Measurements from ENCODE around the gene CLTB.

CLTB gene

DNA sequence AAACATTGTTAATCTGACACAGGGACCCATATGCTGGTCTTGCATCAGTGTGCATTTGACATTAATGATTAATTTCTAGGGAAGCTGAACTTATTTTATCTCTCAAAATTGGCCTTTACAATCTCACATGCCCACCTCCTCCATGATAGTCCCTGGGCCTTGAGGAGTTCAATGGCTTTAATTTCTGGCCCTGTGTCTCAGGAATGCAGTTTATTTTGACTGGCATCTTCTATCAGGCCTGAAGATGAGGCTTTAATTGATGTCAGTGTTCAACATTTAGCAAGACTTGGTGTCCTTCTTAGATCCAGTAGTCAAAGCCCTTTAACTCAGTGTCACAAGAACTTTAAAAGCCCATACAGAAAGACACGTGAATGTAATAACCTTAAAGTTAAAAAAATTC, 10.5 kb upstream of the CLTB start:
- Histone ChIP-seq H3K4me3 (ENCODE audit: low read depth in 1 of 2, low read length in 1 of 2) (no peak overlapping the region), H3K9me3 (no peaks in the 10 kb centered on the region), H3K4me1 (ENCODE audit: control insufficient read depth in 1 of 2, insufficient read depth in 1 of 2, low read depth in 1 of 2, low read length in 1 of 2) (no peaks in the 10 kb centered on the region), H3K27ac (no peak overlapping the region), H3K36me3 (no peaks in the 10 kb centered on the region), H3K27me3 (peaks cover 3% of the 10 kb centered on the region)
- TF ChIP-seq, protein P1, sequence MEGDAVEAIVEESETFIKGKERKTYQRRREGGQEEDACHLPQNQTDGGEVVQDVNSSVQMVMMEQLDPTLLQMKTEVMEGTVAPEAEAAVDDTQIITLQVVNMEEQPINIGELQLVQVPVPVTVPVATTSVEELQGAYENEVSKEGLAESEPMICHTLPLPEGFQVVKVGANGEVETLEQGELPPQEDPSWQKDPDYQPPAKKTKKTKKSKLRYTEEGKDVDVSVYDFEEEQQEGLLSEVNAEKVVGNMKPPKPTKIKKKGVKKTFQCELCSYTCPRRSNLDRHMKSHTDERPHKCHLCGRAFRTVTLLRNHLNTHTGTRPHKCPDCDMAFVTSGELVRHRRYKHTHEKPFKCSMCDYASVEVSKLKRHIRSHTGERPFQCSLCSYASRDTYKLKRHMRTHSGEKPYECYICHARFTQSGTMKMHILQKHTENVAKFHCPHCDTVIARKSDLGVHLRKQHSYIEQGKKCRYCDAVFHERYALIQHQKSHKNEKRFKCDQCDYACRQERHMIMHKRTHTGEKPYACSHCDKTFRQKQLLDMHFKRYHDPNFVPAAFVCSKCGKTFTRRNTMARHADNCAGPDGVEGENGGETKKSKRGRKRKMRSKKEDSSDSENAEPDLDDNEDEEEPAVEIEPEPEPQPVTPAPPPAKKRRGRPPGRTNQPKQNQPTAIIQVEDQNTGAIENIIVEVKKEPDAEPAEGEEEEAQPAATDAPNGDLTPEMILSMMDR (IDR thresholded peaks at IDR 0.05) = no peak

GRCh38 chr5:176425791-176426190, 9.5 kb upstream of the CLTB start:
- Histone ChIP-seq H3K27me3 (no peaks in the 10 kb centered on the region), H3K4me3 (ENCODE audit: low read depth in 1 of 2, low read length in 1 of 2) (no peak overlapping the region), H3K36me3 (no peaks in the 10 kb centered on the region), H3K9me3 (no peaks in the 10 kb centered on the region), H3K4me1 (ENCODE audit: control insufficient read depth in 1 of 2, insufficient read depth in 1 of 2, low read depth in 1 of 2, low read length in 1 of 2) (no peaks in the 10 kb centered on the region), H3K27ac (no peak overlapping the region)
- TF ChIP-seq, protein P1 (IDR thresholded peaks at IDR 0.05) = no peak

- Histone ChIP-seq H3K9me3 (no peaks in the 10 kb centered on the region), H3K27me3 (no peaks in the 10 kb centered on the region), H3K27ac (no peak overlapping the region), H3K36me3 (no peaks in the 10 kb centered on the region), H3K4me3 (ENCODE audit: low read depth in 1 of 2, low read length in 1 of 2) (no peak overlapping the region), H3K4me1 (ENCODE audit: control insufficient read depth in 1 of 2, insufficient read depth in 1 of 2, low read depth in 1 of 2, low read length in 1 of 2) (no peaks in the 10 kb centered on the region)
- TF ChIP-seq, protein P1 (IDR thresholded peaks at IDR 0.05) = no peak
Measured at GRCh38 chr5:176425138-176425537, 8.8 kb upstream of the CLTB start.

- H3K9me3 ChIP-seq = no peaks in the 10 kb centered on the region
- H3K27me3 ChIP-seq = no peaks in the 10 kb centered on the region
- H3K27ac ChIP-seq = no peak overlapping the region
- H3K36me3 ChIP-seq = no peaks in the 10 kb centered on the region
- H3K4me1 ChIP-seq (ENCODE audit: control insufficient read depth in 1 of 2, insufficient read depth in 1 of 2, low read depth in 1 of 2, low read length in 1 of 2) = no peaks in the 10 kb centered on the region
- no peak overlapping the region for H3K4me3 ChIP-seq (ENCODE audit: low read depth in 1 of 2, low read length in 1 of 2)
- TF ChIP-seq, protein P1 (IDR thresholded peaks at IDR 0.05) = no peak
Measured at GRCh38 chr5:176424181-176424580, 7.8 kb upstream of the CLTB start.

DNA sequence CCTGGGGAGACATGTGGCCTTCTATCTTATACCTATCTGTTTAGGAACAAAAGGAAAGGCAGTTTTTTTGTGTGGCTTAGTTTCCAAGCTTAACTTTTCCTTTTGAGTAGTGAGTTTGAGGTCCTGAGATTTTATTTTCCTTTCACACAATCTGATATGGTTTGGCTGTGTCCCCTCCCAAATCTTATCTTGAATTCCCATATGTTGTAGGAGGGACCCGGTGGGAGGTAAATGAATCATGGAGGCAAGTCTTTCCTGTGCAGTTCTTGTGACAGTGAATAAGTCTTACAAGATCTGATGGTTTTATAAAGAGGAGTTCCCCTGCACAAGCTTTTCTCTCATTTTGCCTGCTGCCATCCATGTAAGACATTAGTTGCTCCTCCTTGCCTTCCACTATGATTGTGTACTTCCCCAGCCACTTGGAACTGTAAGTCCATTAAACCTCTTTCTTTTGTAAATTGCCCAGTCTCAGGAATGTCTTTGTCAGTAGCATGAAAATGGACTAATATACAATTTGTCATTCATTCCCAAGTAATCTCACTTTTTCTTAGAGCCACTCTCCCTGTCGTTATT, 4.7 kb upstream of the CLTB start:
- Histone ChIP-seq H3K36me3 (no peaks in the 10 kb centered on the region), H3K27ac (no peak overlapping the region), H3K27me3 (no peaks in the 10 kb centered on the region), H3K9me3 (no peaks in the 10 kb centered on the region), H3K4me3 (ENCODE audit: low read depth in 1 of 2, low read length in 1 of 2) (no peak overlapping the region), H3K4me1 (ENCODE audit: control insufficient read depth in 1 of 2, insufficient read depth in 1 of 2, low read depth in 1 of 2, low read length in 1 of 2) (peaks cover 6 to 7% of the 10 kb centered on the region in 2 experiments)
- TF ChIP-seq, protein P1 (IDR thresholded peaks at IDR 0.05) = no peak

- Histone ChIP-seq H3K4me3 (ENCODE audit: low read depth in 1 of 2, low read length in 1 of 2) (no peak overlapping the region), H3K27ac (no peak overlapping the region)
- TF ChIP-seq, protein P1 (IDR thresholded peaks at IDR 0.05) = no peak
Measured at GRCh38 chr5:176420086-176420485, 3.7 kb upstream of the CLTB start.

More at GRCh38 chr5:176420086-176420485, 3.7 kb upstream of the CLTB start:
- H3K36me3 ChIP-seq = no peaks in the 10 kb centered on the region
- H3K9me3 ChIP-seq = no peaks in the 10 kb centered on the region
- H3K4me1 ChIP-seq (ENCODE audit: control insufficient read depth in 1 of 2, insufficient read depth in 1 of 2, low read depth in 1 of 2, low read length in 1 of 2) = peaks cover 12% of the 10 kb centered on the region in 2 experiments
- H3K27me3 ChIP-seq = no peaks in the 10 kb centered on the region

Data from neutrophil (primary cell).